Measurements from ENCODE around the gene TTLL12. TPM values are rescaled to one million over a fixed set of nuclear protein-coding genes. Genes with fewer than 3 reads are reported as not detected.
"Not testable (repeated sequence)": the region's sequence is repeated elsewhere in the genome, so short reads cannot be mapped to it uniquely, and the experiment has no call there.

Gene TTLL12
- total RNA-seq, 1 donor from 2014 or later, result 30.6 TPM

GRCh38 chr22:43157874-43158546, 28.9 kb downstream of the TTLL12 start:
- no peak for DNase-seq (ENCODE audit: low spot score in 2 of 2)
- no peak for FAIRE-seq

- DNase-seq (ENCODE audit: low spot score in 2 of 2) (no peak), FAIRE-seq (no peak)
Measured at GRCh38 chr22:43156413-43156812, 30.5 kb downstream of the TTLL12 start.

- DNase-seq (ENCODE audit: low spot score in 2 of 2), result no peak
- no peak for FAIRE-seq
Measured at GRCh38 chr22:43155789-43156188, 31.1 kb downstream of the TTLL12 start.

GRCh38 chr22:43154887-43155536, 31.9 kb downstream of the TTLL12 start:
- no peak for FAIRE-seq
- DNase-seq (ENCODE audit: low spot score in 2 of 2), result no peak

GRCh38 chr22:43153899-43154298, 33.0 kb downstream of the TTLL12 start:
- FAIRE-seq (no peak), DNase-seq (ENCODE audit: low spot score in 2 of 2) (no peak)

- FAIRE-seq, result no peak
- peak in 1 of 2 donors; percentile 61 for DNase-seq (ENCODE audit: low spot score in 2 of 2)
Measured at GRCh38 chr22:43152357-43153071, 34.4 kb downstream of the TTLL12 start.

- FAIRE-seq, result no peak
- DNase-seq (ENCODE audit: low spot score in 2 of 2), result no peak
Measured at GRCh38 chr22:43152003-43152356, 35.0 kb downstream of the TTLL12 start.

GRCh38 chr22:43151251-43152002, 35.5 kb downstream of the TTLL12 start, which contains the start of gene TSPO:
TSS of gene TSPO (plus strand) at chr22:43151559. CDS start at chr22:43159239, 7,680 bp downstream.
- DNase-seq (ENCODE audit: low spot score in 2 of 2), result peak; percentile 89 to 95
- FAIRE-seq, result no peak

- DNase-seq (ENCODE audit: low spot score in 2 of 2) (no peak), FAIRE-seq (no peak)
Measured at GRCh38 chr22:43150731-43151206, 36.2 kb downstream of the TTLL12 start.

GRCh38 chr22:43148581-43148980, 38.4 kb downstream of the TTLL12 start:
- DNase-seq (ENCODE audit: low spot score in 2 of 2) (no peak), FAIRE-seq (no peak)

- DNase-seq (ENCODE audit: low spot score in 2 of 2) (no peak), FAIRE-seq (no peak)
Measured at GRCh38 chr22:43147821-43148220, 39.1 kb downstream of the TTLL12 start.

- not testable (repeated sequence) for FAIRE-seq; DNase-seq (ENCODE audit: low spot score in 2 of 2)
Measured at GRCh38 chr22:43146332-43146731, 40.6 kb downstream of the TTLL12 start.

GRCh38 chr22:43145371-43145770, 41.6 kb downstream of the TTLL12 start:
- FAIRE-seq; DNase-seq (ENCODE audit: low spot score in 2 of 2): not testable (repeated sequence)

GRCh38 chr22:43144949-43145348, 42.0 kb downstream of the TTLL12 start:
- FAIRE-seq (no peak), DNase-seq (ENCODE audit: low spot score in 2 of 2) (no peak)

GRCh38 chr22:43142880-43143562, 43.9 kb downstream of the TTLL12 start, which contains the start of gene MCAT:
TSS of gene MCAT (minus strand) at chr22:43143398. CDS start at chr22:43143348, 50 bp downstream.
- peak; percentile 90 to 92 for DNase-seq (ENCODE audit: low spot score in 2 of 2)
- FAIRE-seq, result no peak

- DNase-seq (ENCODE audit: low spot score in 2 of 2) (no peak), FAIRE-seq (no peak)
Measured at GRCh38 chr22:43136801-43137200, 50.1 kb downstream of the TTLL12 start.

GRCh38 chr22:43136255-43136654, 50.7 kb downstream of the TTLL12 start:
- peak in 1 of 2 donors; percentile 58 for DNase-seq (ENCODE audit: low spot score in 2 of 2)
- no peak for FAIRE-seq

GRCh38 chr22:43135565-43135964, 51.4 kb downstream of the TTLL12 start:
- DNase-seq (ENCODE audit: low spot score in 2 of 2) (no peak), FAIRE-seq (no peak)

- FAIRE-seq (no peak), DNase-seq (ENCODE audit: low spot score in 2 of 2) (no peak)
Measured at GRCh38 chr22:43134553-43134952, 52.4 kb downstream of the TTLL12 start.

GRCh38 chr22:43133401-43133800, 53.5 kb downstream of the TTLL12 start:
- DNase-seq (ENCODE audit: low spot score in 2 of 2), result no peak
- FAIRE-seq, result no peak
